GM12878 (cell line): ENCODE data around the gene PAN3. TPM values are rescaled to one million over a fixed set of nuclear protein-coding genes. Genes with fewer than 3 reads are reported as not detected.
A peak's percentile ranks its signal among the peaks of the same experiment; 100 is the strongest.

ENCODE experiments used
- ASH2L ChIP-seq: fragments of 300-600, 200-600 bp; sonication (generic); IDR thresholded peaks from 2 replicates; pipeline ENCODE4 v1.6.1; 2017; ENCODE audit warnings: low read depth, mild to moderate bottlenecking, borderline replicate concordance
- ATF2 ChIP-seq: IDR thresholded peaks from 2 replicates; pipeline ENCODE4 v1.6.1; 2012; ENCODE audit warnings: low read length, inconsistent platforms
- BCLAF1 ChIP-seq: fragments of 450-650 bp; IDR thresholded peaks from 2 replicates; pipeline ENCODE4 v1.6.1; 2017; ENCODE audit warnings: antibody characterized with exemption, mild to moderate bottlenecking, moderate library complexity
- BHLHE40 ChIP-seq, 2 experiments: fragments of 450-650 bp in 1 of 2; IDR thresholded peaks; 2 replicates each; pipeline ENCODE4 v1.6.1; 2011 to 2017; ENCODE audit warnings: low read depth in 2 of 2, borderline replicate concordance in 1 of 2, improper control_type of control experiment in 1 of 2, low read length in 1 of 2, mild to moderate bottlenecking in 1 of 2
- BRCA1 ChIP-seq: IDR thresholded peaks from 2 replicates; pipeline ENCODE4 v1.6.1; 2011; ENCODE audit warnings: low read depth, low read length, improper control_type of control experiment
- CBX5 ChIP-seq: sonication (generic); IDR thresholded peaks from 2 replicates; pipeline ENCODE4 v1.6.1; 2016; ENCODE audit warnings: low read depth, moderate library complexity, mild to moderate bottlenecking, inconsistent platforms
- CHD1 ChIP-seq: IDR thresholded peaks from 2 replicates; pipeline ENCODE4 v1.6.1; 2012; ENCODE audit warnings: low read depth, low read length, improper control_type of control experiment
- DPF2 ChIP-seq: fragments of 450-650 bp; IDR thresholded peaks from 2 replicates; pipeline ENCODE4 v1.6.1; 2017; ENCODE audit warnings: mild to moderate bottlenecking
- FOXK2 ChIP-seq: fragments of 450-650 bp; IDR thresholded peaks from 2 replicates; pipeline ENCODE4 v1.6.1; 2017; ENCODE audit warnings: mild to moderate bottlenecking, moderate library complexity
- HDGF ChIP-seq: fragments of 450-650 bp; IDR thresholded peaks from 2 replicates; pipeline ENCODE4 v1.6.1; 2016; ENCODE audit warnings: antibody characterized with exemption
- JUNB ChIP-seq: IDR thresholded peaks from 2 replicates; pipeline ENCODE4 v1.6.1; 2016; ENCODE audit warnings: antibody characterized with exemption, mild to moderate bottlenecking
- MYB ChIP-seq: fragments of 150-350 bp; IDR thresholded peaks from 2 replicates; pipeline ENCODE4 v1.6.1; 2014; ENCODE audit warnings: mild to moderate bottlenecking, low read depth, low read length, borderline replicate concordance
- NBN ChIP-seq: fragments of 450-650 bp; IDR thresholded peaks from 2 replicates; pipeline ENCODE4 v1.6.1; 2016
- NKRF ChIP-seq: fragments of 450-650 bp; conservative IDR thresholded peaks from 2 replicates; pipeline ENCODE4 v1.6.1; 2017; ENCODE audit warnings: mild to moderate bottlenecking, moderate library complexity
- NRF1 ChIP-seq: conservative IDR thresholded peaks from 2 replicates; pipeline ENCODE4 v1.6.1; 2011; ENCODE audit warnings: mild to moderate bottlenecking, low read depth, low read length, improper control_type of control experiment
- RFX5 ChIP-seq: IDR thresholded peaks from 2 replicates; pipeline ENCODE4 v1.6.1; 2011; ENCODE audit warnings: low read depth, low read length, improper control_type of control experiment
- SIN3A ChIP-seq: IDR thresholded peaks from 2 replicates; pipeline ENCODE4 v1.6.1; 2012; ENCODE audit warnings: low read depth, low read length, improper control_type of control experiment
- SMAD5 ChIP-seq: IDR thresholded peaks from 2 replicates; pipeline ENCODE4 v1.6.1; 2016; ENCODE audit warnings: antibody characterized with exemption, low read depth
- TAF1 ChIP-seq: IDR thresholded peaks from 2 replicates; pipeline ENCODE4 v1.6.1; 2011; ENCODE audit warnings: mild to moderate bottlenecking, low read depth, low read length, borderline replicate concordance
- YBX1 ChIP-seq: fragments of 450-650 bp; IDR thresholded peaks from 2 replicates; pipeline ENCODE4 v1.6.1; 2016; ENCODE audit warnings: antibody characterized with exemption
- ZBTB11 ChIP-seq: fragments of 450-650 bp; formaldehyde crosslinking; IDR thresholded peaks from 2 replicates; pipeline ENCODE4 v1.5.0; 2022; ENCODE audit warnings: mild to moderate bottlenecking, missing genetic modification characterization
- polyA plus RNA-seq, 11 experiments: library from polyadenylated mRNA; depleted of rRNA in 4 of 11; unstranded in 6 of 11; stranded (reverse) in 5 of 11; fragments of >200 nt; fragmentation: Nextera tagmentation in 4 of 11; fragmentation: Illumina TruSeq in 1 of 11; extraction: Ambion mirVana in 4 of 11; extraction: Trizol in 1 of 11; gene quantifications; 1 replicate in 1 of 11; 2 replicates in 10 of 11; pipeline versions ENCODE4 v1.2.1 to v1.2.3, GENCODE V29; 2011 to 2016; ENCODE audit warnings: inconsistent platforms in 2 of 11, missing spikeins in 2 of 11, low read depth in 1 of 11
- total RNA-seq, 4 experiments: library from RNA; depleted of rRNA in 3 of 4; stranded (reverse); fragments of >200 nt in 3 of 4; fragmentation: Illumina TruSeq in 1 of 4; extraction: Trizol in 1 of 4; gene quantifications; 2 replicates each; pipeline versions ENCODE4 v1.2.1 to v1.2.3, GENCODE V29; 2013 to 2021

Gene PAN3
- total and polyA plus RNA-seq, 10 of the 15 experiments (the other 5 are each of a cell fraction or from before 2014, with no cell fraction given) = 13.0 to 33.3 (median 19.9) TPM

- TF ChIP-seq BCLAF1 (no peak), SIN3A (no peak), RFX5 (no peak), FOXK2 (0 out of 2 replicates have a peak, but pooled peaks have one; percentile 30), ZBTB11 (no peak), NBN (no peak), TAF1 (peak; percentile 89; the same call in 1 of the 2 replicates), CHD1 (no peak), CBX5 (no peak), YBX1 (no peak), JUNB (no peak), ATF2 (peak; percentile 27; the same call in 1 of the 2 replicates), BHLHE40 (IDR thresholded peaks at IDR 0.05; ENCODE audit: borderline replicate concordance in 1 of 2, low read depth in 2 of 2, low read length in 1 of 2) (peak; percentile 85 to 86), NRF1 (peak; percentile 83), BRCA1 (no peak), NKRF (no peak), SMAD5 (no peak), HDGF (no peak), ASH2L (no peak; the same call in 1 of the 2 replicates), DPF2 (no peak), MYB (0 out of 2 replicates have a peak, but pooled peaks have one; percentile 33)
Observed at GRCh38 chr13:28138012-28138755, at the start of gene PAN3 (continued).
